CD4-positive, alpha-beta T cell treated with Interleukin-4 for 1 hour (primary cell): ENCODE measurements around the gene SHISA3.

Experiments
- DNase-seq, 2 donors: peaks; one replicate each; pipeline ENCODE4 v3.0.0-alpha.2; 2020 to 2022

SHISA3 gene

GRCh38 chr4:42392436-42392835, 4.9 kb upstream of the SHISA3 start:
- DNase-seq, result no peak

DNA sequence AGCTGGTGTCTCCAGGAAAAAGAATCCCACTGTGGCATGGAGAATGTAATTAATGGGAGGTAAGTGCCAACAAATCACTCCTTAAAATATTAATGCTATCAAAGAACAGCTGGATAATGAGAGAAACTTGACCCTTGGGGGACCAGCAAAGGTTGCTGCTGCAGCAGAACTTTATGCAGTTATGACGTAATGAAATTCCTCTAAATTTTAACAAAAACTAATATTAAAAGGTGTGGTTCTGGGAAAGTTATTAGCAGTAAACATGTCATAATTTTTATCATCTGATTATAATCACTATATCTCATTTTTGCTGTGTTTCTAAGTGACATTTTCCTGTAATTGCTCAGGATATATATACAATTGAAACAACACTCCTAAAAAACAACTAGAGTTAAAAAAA, 1.7 kb upstream of the SHISA3 start:
- no peak for DNase-seq

DNA sequence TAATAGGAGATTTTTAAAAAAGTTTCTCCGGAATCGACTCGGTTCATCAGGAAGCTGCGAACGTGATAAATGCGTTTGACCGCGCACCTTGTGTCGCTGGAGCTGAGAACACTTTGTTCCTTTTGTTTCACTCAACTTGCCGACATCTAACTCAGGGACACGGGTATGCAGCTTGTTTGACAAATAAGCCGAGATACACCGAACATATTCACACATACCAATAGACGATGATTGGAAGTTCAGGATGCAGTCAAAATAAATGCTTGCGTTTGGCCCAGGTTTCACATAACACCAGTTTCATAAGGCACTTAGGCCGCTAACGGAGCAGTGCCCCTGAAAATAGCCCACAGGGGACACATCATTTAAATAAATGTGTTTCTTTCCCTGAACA, 932 bp upstream of the SHISA3 start:
- no peak for DNase-seq

DNA sequence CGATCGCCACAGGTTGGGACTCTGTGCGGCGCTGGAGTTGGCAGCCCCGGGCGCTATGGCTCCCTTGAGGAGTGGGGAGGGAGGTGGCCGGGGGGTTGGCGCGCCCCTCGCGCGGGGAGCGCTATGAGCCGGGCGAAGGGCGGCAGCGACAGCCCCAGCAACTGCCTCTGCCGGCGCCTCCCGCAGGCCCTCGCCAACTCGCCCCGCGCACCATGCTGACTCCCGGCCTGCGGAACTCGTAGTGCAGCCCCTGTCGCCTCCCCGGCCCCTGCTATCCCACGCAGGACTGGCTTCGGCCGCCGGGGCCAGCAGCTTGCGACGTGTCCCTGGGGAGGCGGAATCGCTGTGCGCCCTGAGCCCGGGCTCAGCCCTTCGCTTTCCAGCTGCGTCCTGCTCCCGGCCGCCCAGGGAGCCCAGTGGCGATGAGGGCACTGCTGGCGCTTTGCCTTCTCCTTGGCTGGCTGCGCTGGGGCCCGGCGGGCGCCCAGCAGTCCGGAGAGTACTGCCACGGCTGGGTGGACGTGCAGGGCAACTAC, 415 bp downstream of the SHISA3 start:
- no peak for DNase-seq

GRCh38 chr4:42398171-42398870, 1.0 kb downstream of the SHISA3 start:
- DNase-seq, result no peak

GRCh38 chr4:42398871-42399331, 1.6 kb downstream of the SHISA3 start:
- no peak for DNase-seq

GRCh38 chr4:42399393-42399792, 2.1 kb downstream of the SHISA3 start:
- no peak for DNase-seq

DNA sequence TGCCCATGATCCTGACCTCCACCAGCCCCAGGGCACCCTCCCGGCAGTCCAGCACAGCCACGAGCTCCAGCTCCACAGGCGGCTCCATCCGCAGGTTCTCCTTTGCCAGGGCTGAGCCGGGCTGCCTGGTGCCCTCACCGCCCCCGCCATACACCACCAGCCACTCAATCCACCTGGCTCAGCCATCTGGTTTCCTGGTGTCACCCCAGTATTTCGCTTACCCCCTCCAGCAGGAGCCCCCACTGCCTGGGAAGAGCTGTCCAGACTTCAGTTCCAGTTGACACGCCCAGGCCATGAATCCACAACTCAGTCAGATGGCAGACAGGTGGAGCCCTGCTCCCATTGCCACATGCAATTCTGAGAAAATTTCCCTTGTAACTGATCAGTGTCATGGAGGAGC, 3.9 kb downstream of the SHISA3 start:
- DNase-seq, result no peak

DNA sequence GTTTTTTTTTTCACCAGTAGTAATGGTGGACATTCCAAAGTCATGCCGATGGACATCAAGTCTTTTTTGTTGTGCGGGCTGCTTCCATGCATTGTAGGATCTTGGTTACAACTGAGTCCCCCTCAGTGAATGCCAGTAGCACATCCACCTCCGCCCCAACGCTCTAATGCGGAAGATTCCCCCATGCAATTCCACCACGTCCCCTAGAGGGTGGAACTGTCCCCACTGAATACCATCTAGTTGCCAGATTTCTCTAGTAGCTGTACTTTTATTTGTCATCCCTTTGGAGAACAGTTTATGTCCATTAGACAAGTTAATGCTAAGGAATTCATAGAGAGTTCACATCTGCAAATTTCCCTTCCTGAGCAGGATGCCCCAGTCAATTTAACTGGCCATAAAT, 6.7 kb downstream of the SHISA3 start:
- no peak for DNase-seq

- DNase-seq, result no peak
These were observed 13.2 kb downstream of the SHISA3 start for GRCh38 chr4:42410446-42410845.

DNA sequence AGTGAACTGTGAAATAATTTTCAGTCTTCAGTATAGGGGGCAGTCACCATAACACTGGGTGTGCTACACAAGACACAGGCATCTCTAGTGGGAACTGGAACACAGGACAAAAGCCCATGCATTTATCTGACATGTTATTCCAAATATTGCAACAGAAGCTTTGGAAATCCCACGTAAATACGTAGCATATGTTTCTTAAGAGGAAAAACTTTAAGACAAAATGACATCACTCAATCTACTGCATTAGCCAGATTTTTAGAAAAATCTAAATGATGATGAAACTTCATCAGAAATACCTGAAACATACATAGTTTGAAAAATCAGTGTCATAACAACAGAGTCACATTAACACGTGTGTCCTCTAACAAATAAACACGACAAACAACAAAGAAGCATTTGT, 14.5 kb downstream of the SHISA3 start:
- DNase-seq, result no peak

GRCh38 chr4:42412251-42412650, 15.0 kb downstream of the SHISA3 start:
- DNase-seq, result no peak

DNA sequence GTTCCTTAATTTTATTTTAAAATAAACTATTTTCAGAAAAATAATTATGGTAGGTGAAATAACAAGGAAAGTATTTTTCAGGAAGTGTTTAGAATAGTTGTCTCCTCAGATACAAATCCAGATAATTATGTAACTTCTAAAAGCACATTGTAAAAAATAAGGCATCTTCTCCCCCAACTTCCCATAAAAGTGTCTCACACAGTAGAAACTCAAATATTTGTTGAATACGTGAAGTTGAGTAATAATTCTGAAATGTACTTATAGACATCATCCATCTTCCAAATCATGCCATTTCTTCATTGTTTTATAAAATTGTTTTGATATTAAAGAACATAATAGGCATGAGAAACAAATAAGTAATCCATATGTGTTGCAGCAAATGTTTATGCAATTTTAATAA, 18.0 kb downstream of the SHISA3 start:
- no peak for DNase-seq

- no peak for DNase-seq
These were observed 18.7 kb downstream of the SHISA3 start for GRCh38 chr4:42416017-42416416.

DNA sequence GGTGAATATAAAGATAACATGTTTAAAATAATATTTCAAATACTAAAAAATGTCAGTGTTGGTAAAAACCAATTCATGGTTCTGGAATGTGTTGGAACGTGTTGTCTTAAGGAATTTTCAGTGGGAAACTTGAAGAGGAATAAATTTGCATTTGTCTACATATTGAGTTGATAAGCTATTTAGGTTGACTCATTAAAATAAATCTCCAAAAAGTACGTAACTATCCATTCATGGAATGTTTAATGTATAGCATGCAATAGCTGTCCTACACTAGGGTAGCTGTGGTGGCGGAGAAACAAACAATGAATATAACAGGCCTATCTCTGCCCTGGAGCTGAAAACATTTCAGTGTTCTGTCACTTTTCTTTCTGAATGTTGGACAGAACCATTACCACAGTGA, 20.3 kb downstream of the SHISA3 start:
- no peak for DNase-seq

GRCh38 chr4:42420140-42420539, 22.9 kb downstream of the SHISA3 start:
- DNase-seq, result no peak

- no peak for DNase-seq
These were observed 28.1 kb downstream of the SHISA3 start for GRCh38 chr4:42425146-42426065.

DNA sequence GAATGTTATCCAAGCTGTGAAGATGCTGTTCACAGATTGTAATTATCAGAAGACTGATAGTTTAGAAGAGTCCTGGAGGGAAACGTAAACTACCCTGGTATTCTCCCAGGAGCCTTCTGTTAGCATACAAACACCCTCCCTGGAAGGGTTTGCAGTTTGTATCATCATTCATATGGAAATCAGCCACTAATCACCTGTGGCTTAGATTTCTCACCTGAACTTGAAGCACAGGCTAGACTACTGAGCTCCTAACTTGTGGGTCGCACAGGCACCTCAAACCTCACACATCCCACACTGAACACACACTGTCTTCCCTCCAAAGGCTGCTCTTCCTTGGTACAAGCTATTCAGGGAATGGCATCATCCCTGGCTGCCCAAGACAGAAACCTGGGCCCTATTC, 30.7 kb downstream of the SHISA3 start:
- DNase-seq, result no peak

- no peak for DNase-seq
These were observed 39.8 kb downstream of the SHISA3 start for GRCh38 chr4:42436928-42437565.

DNA sequence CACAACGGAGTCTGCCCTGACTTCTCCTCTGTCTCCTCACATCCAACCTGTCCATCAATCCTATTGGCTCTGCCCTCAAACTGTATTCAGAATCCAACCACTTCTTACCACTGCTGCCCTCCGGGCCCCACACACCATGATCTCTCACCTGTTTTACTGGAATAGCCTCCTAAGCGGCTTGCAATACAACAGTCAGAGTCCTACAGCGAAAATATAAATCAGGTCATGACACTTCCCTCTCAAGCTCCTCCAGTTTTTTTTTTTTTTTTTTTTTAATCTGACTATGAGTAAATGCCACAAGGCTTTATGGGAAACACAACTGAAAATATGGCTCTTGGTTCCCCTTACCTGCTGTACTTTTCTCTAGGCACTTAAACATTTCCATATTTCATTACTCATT, 42.8 kb downstream of the SHISA3 start:
- no peak for DNase-seq

DNA sequence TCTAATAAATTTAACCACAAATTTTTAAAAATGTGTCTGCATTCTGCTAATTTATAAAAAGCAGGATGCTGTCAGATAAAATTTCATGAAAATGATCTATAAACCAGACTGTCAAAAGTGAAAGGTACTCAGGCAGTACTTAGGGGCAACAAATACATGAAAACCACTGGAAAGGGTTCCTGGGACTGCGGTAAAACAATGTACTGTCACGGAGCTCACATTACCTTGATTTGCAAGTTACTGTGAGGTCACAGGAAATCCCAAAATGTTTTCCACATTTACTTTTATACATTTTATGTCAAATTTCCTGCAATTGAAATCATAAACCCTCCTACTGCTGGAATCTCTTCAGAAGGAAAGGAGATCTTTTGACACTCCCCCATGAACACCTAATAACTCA, 45.3 kb downstream of the SHISA3 start:
- no peak for DNase-seq

DNA sequence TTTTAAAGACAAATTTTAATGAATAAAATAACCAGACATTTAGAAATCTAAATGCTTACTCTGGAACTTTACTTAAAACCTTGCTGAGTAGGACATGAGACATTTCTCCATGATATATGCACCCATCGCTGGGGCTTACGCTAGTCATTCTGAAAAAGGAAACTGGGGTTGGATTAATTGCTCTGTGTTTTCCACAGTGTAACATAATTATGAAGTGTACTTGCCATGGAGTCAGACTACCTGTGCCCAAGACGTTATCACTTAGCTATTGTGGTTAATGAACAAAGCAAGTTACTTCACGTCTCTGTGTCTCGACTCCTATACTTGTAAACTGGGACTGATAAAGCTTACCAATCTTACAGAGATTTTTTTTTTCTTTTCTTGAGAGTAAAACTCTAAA, 47.8 kb downstream of the SHISA3 start:
- DNase-seq, result no peak

DNA sequence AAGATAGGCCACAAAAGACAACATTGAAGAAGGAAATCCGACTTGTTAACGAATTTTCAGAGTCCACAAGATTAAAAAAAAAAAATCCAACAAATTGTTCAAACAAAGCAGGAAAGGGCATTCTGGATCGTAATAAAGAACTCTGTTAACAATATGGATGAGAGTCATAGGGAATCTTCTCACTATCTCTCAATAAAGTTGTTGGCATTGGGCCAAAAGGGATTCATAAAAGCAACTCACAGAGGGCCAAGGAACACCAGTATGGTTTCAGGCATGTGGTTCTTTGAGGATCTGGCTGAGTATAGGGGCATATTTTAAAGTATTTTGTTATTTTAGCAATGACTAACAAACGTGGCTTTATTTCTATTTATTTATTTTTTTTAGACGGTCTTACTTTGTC, 49.5 kb downstream of the SHISA3 start:
- no peak for DNase-seq
